ENCODE measurements around the gene CD3E. TPM values are rescaled to one million over a fixed set of nuclear protein-coding genes. Genes with fewer than 3 reads are reported as not detected.
A peak's percentile ranks its signal among the peaks of the same experiment; 100 is the strongest.

Gene CD3E
- total RNA-seq (2021; fragmentation: NEBNext Ultra II Directional; extraction: Animal tissue kit (Norgen Biotek cat#: 25700)) (not detected in 2 replicates), polyA plus RNA-seq (2011; rRNA removed) (0.05 TPM in 1 of 2 replicates, not detected in the other), polyA minus RNA-seq (2011; rRNA and poly(A)+ RNA removed) (not detected in 2 replicates)
- not detected for polyA plus RNA-seq (2011; cell fraction: cytosol; rRNA removed)
- 0.10 TPM for polyA plus RNA-seq (2011; cell fraction: nucleus; rRNA removed)
- polyA plus RNA-seq (2012, experiment 1 of 2), result not detected in 4 replicates
- polyA plus RNA-seq (2012, experiment 2 of 2), result not detected
- not detected for polyA plus RNA-seq (2013, experiment 1 of 2)
- polyA plus RNA-seq (2013, experiment 2 of 2), result 0.13 TPM
- polyA minus RNA-seq (2011; cell fraction: cytosol; rRNA and poly(A)+ RNA removed), result not detected
- not detected for polyA minus RNA-seq (2011; cell fraction: nucleus; rRNA and poly(A)+ RNA removed)
- long read RNA-seq, experiment 1, result 0 reads
- long read RNA-seq, experiment 2, result 0 reads

GRCh38 chr11:118304568-118305248 is at the start of gene CD3E:
Gene CD3E (plus strand): TSS chr11:118304730. CDS start chr11:118304953, 223 bp downstream.
- FAIRE-seq, result no peak
- H2BK12ac ChIP-seq (ENCODE audit: low read depth, low read length), result no peak within 1 kb of the TSS
- H3K27ac ChIP-seq (ENCODE audit: low read depth, low read length), result no peak within 1 kb of the TSS
- H4K5ac ChIP-seq (ENCODE audit: insufficient read length, low read depth, low read length), result no peak within 1 kb of the TSS
- no peaks in the 10 kb centered on the region for H3K23me2 ChIP-seq (ENCODE audit: low read depth, low read length)
- POLR2A ChIA-PET (ENCODE audit: partially characterized antibody), result interaction anchor here (1.3 to 1.7 kb wide), 2 partner anchors 9 to 55 kb away, joined by 3 to 4 read pairs; partner anchors contain the start of gene UBE4A
- no peak within 1 kb of the TSS for H2AK5ac ChIP-seq (ENCODE audit: low read depth, low read length)
- no peak within 1 kb of the TSS for H3K9ac ChIP-seq (replicated peaks in 1 of 4; ENCODE audit: extremely low read depth in 1 of 4, low read depth in 3 of 4, low read length in 3 of 4)
- no peak for DNase-seq (ENCODE audit: low read depth in 1 of 2, low spot score in 2 of 2)
- no peaks in the 10 kb centered on the region for H4K20me1 ChIP-seq (replicated peaks in 1 of 2; ENCODE audit: control insufficient read depth in 1 of 2, insufficient read depth in 2 of 2, low read length in 2 of 2)
- no peak within 1 kb of the TSS for H3K4me3 ChIP-seq (ENCODE audit: extremely low read depth in 1 of 4, insufficient read depth in 2 of 4, low read depth in 3 of 4, low read length in 4 of 4)
- CTCF ChIA-PET (ENCODE audit: partially characterized antibody), result interaction anchor here (1.1 to 1.7 kb wide), 3 partner anchors 9 to 123 kb away, joined by 3 to 12 read pairs (median 4); no protein-coding TSS in a partner anchor
- no peaks in the 10 kb centered on the region for H3K79me1 ChIP-seq (ENCODE audit: low read depth, low read length)
- no peaks in the 10 kb centered on the region for H3K27me3 ChIP-seq (replicated peaks in 1 of 4; ENCODE audit: control insufficient read depth in 3 of 4, extremely low read depth in 1 of 4, insufficient read depth in 3 of 4, low read length in 3 of 4)
- no peaks in the 10 kb centered on the region for H3K9me3 ChIP-seq (ENCODE audit: insufficient read depth in 2 of 2, low read depth in 1 of 2, low read length in 1 of 2)
- H3K79me2 ChIP-seq (ENCODE audit: control insufficient read depth in 1 of 2, insufficient read depth in 2 of 2, low read length in 2 of 2), result no peaks in the 10 kb centered on the region
- no peaks in the 10 kb centered on the region for H3K4me1 ChIP-seq (replicated peaks in 1 of 4; ENCODE audit: control insufficient read depth in 3 of 4, insufficient read depth in 4 of 4, low read length in 3 of 4)
- no peak within 1 kb of the TSS for H3K56ac ChIP-seq (replicated peaks; ENCODE audit: insufficient read length, low read depth, low read length)
- H4K8ac ChIP-seq (ENCODE audit: extremely low read depth, insufficient read depth, low read length), result no peak within 1 kb of the TSS
- H2AFZ ChIP-seq (ENCODE audit: low read length), result peak within 1 kb of the TSS; percentile 66
- no peak within 1 kb of the TSS for H3K14ac ChIP-seq (ENCODE audit: insufficient read length)
- H2BK15ac ChIP-seq (ENCODE audit: low read length), result no peak within 1 kb of the TSS
- no peak within 1 kb of the TSS for H4K91ac ChIP-seq (replicated peaks; ENCODE audit: insufficient read length, low read length)
- H2BK120ac ChIP-seq (replicated peaks; ENCODE audit: low read depth, low read length), result no peak within 1 kb of the TSS
- H3K23ac ChIP-seq (ENCODE audit: insufficient read length), result no peak within 1 kb of the TSS
- no peaks in the 10 kb centered on the region for H3K36me3 ChIP-seq (ENCODE audit: control insufficient read depth in 2 of 4, insufficient read depth in 4 of 4, low read length in 3 of 4)
- no peak within 1 kb of the TSS for H2BK5ac ChIP-seq (ENCODE audit: low read depth, low read length)
- H2BK20ac ChIP-seq (ENCODE audit: low read length), result no peak within 1 kb of the TSS
- no peak within 1 kb of the TSS for H3K18ac ChIP-seq (ENCODE audit: extremely low read depth, low read length)
- WGBS, 2 experiments (ENCODE audit: extremely low coverage in 1 of 2, insufficient coverage in 1 of 2, insufficient read length in 1 of 2, insufficient replicate concordance in 2 of 2, low coverage in 1 of 2, low lambda C conversion rate in 2 of 2, missing lambda C conversion rate in 1 of 2), result 95% methylated on average over 8 of the region's 8 CpGs; no CpG with 5 or more reads in 1 of the 2 experiments
- H3K4ac ChIP-seq (replicated peaks; ENCODE audit: insufficient read length, low read depth, low read length), result no peak within 1 kb of the TSS
- H3K4me2 ChIP-seq (ENCODE audit: insufficient read depth in 1 of 2, low read depth in 2 of 2, low read length in 2 of 2), result no peak within 1 kb of the TSS
- TF ChIP-seq EP300 (IDR thresholded peaks at IDR 0.05; ENCODE audit: borderline replicate concordance in 1 of 2, low read depth in 2 of 2, low read length in 2 of 2) (no peak), PHF8 (conservative IDR thresholded peaks at IDR 0.05; ENCODE audit: low read depth, low read length) (no peak), NANOG (IDR thresholded peaks at IDR 0.05; ENCODE audit: insufficient read depth, low read depth, low read length, poor library complexity, severe bottlenecking) (no peak), RNF2 (IDR thresholded peaks at IDR 0.05; ENCODE audit: borderline replicate concordance, low read depth, low read length, missing control alignments, poor library complexity, severe bottlenecking) (no peak), SUZ12 (IDR thresholded peaks at IDR 0.05; ENCODE audit: low read length) (no peak), ASH2L (IDR thresholded peaks at IDR 0.05; ENCODE audit: low read length) (no peak), CHD2 (IDR thresholded peaks at IDR 0.05; ENCODE audit: low read length) (no peak), ZNF274 (IDR thresholded peaks at IDR 0.05; ENCODE audit: borderline replicate concordance, extremely low read depth, low read length) (no peak), TCF12 (IDR thresholded peaks at IDR 0.05; ENCODE audit: low read depth, low read length) (no peak)
- TF ChIP-seq, protein P1, sequence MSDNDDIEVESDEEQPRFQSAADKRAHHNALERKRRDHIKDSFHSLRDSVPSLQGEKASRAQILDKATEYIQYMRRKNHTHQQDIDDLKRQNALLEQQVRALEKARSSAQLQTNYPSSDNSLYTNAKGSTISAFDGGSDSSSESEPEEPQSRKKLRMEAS (IDR thresholded peaks at IDR 0.05), result no peak

Data from H1 (cell line).